22Rv1 (cell line): ENCODE data around the gene CTBP2.

Source experiments
- ZFX ChIP-seq: fragments of 450-650 bp; IDR thresholded peaks from 2 replicates; pipeline ENCODE4 v1.6.1; 2017; ENCODE audit warnings: antibody characterized with exemption, borderline replicate concordance
- TF ChIP-seq, protein P1 (sequence below): fragments of 450-650 bp; IDR thresholded peaks from 2 replicates; pipeline ENCODE4 v1.5.1; 2017; ENCODE audit warnings: mild to moderate bottlenecking

- TF ChIP-seq, protein P1, sequence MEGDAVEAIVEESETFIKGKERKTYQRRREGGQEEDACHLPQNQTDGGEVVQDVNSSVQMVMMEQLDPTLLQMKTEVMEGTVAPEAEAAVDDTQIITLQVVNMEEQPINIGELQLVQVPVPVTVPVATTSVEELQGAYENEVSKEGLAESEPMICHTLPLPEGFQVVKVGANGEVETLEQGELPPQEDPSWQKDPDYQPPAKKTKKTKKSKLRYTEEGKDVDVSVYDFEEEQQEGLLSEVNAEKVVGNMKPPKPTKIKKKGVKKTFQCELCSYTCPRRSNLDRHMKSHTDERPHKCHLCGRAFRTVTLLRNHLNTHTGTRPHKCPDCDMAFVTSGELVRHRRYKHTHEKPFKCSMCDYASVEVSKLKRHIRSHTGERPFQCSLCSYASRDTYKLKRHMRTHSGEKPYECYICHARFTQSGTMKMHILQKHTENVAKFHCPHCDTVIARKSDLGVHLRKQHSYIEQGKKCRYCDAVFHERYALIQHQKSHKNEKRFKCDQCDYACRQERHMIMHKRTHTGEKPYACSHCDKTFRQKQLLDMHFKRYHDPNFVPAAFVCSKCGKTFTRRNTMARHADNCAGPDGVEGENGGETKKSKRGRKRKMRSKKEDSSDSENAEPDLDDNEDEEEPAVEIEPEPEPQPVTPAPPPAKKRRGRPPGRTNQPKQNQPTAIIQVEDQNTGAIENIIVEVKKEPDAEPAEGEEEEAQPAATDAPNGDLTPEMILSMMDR = no peak
- no peak for TF ChIP-seq ZFX
Measured at GRCh38 chr10:125113691-125114371, 46.5 kb downstream of the CTBP2 start.
